Effector CD8-positive, alpha-beta T cell (primary cell): ENCODE measurements around the gene ARHGAP12.
"Not testable (repeated sequence)": the region's sequence is repeated elsewhere in the genome, so short reads cannot be mapped to it uniquely, and the experiment has no call there.

Experiments
- DNase-seq: peaks from one replicate; lab custom pipeline; 2025; lab: John Stamatoyannopoulos, UW
- total RNA-seq, 4 experiments: gene quantifications; one replicate each; lab custom pipeline; 2026; lab: John Stamatoyannopoulos, UW

The ARHGAP12 gene
- 57.4 to 77.9 (median 60.5) reads per million in 4 experiments for total RNA-seq

- peak; percentile 79 for DNase-seq
Measured at GRCh38 chr10:31928549-31929260, at the start of gene ARHGAP12. ARHGAP12 (minus strand) TSS chr10:31928831; CDS start chr10:31908855, 19,976 bp downstream.

- no peak for DNase-seq
Measured at GRCh38 chr10:31978156-31978483, 49.5 kb upstream of the ARHGAP12 start.

- no peak for DNase-seq
Measured at GRCh38 chr10:31977440-31978155, 49.0 kb upstream of the ARHGAP12 start.

- DNase-seq: no peak
Measured at GRCh38 chr10:31975157-31975765, 46.6 kb upstream of the ARHGAP12 start.

GRCh38 chr10:31974434-31975124 is 45.9 kb upstream of the ARHGAP12 start:
- DNase-seq: no peak

GRCh38 chr10:31972519-31973041 is 43.9 kb upstream of the ARHGAP12 start:
- no peak for DNase-seq

DNA sequence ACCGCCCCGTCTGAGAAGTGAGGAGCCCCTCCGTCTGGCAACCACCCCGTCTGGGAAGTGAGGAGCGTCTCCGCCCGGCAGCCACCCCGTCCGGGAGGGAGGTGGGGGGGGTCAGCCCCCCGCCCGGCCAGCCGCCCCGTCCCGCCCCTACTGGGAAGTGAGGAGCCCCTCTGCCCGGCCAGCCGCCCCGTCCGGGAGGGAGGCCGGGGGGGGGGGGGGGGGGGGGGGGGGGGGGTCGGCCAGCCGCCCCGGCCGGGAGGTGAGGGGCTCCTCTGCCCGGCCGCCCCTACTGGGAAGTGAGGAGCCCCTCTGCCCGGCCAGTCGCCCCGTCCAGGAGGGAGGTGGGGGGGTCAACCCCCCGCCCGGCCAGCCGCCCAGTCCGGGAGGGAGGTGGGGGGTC is 41.2 kb upstream of the ARHGAP12 start:
- not testable (repeated sequence) for DNase-seq

DNA sequence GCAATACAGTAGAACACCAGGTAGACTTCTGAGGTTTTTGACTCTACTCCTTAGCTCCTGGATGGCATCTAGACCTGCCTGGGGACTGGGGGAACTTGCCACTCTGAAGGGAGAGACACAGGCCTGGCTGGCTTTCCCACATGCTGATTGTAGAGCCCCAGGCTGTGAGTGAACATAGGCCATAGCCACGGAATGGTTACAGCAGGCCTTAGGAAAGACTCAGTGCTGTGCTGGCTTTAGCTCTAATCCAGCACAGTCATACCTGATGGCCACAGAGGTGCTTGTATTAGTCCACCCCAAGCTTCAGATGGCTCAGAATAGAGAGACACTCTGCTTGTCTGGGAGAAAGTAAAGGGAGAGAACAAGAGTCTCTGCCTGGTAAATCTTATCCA is 35.0 kb upstream of the ARHGAP12 start:
- DNase-seq: no peak

DNA sequence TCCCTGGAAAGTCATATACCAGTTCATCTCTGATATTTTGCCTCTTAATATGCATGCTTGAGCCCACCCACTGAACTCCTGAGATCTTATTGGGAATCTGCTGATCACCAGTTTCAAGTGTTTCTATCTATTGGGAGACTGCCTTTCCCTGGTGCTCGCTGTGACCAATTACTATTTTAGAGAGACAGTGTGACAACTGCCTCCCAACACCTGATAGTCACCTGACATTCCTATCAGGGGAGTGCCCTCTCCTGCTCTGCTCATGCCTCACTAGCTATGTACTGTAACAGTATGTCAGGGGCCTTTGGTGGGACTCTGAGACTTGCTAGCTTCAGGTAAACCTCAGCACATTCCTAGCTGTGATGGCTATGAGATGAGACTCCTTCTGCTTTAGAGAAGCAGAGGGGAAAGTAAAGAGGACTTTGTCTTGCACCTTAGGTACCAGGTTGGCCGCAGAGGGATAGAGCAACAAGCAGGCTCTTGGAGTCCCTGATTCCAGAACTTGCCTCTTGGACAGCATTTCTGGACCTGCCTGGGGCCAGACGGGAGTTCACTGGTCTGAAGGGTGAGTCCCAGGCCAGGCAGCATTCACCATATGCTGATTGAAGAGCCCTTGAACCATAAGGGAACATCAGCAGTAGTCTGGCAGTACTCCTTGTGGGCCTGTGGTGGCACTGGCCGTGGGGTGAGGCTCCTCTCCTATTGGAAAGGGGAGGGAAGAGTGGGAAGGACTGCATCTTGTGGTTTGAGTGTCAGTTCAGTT is 34.4 kb upstream of the ARHGAP12 start:
- no peak for DNase-seq

DNA sequence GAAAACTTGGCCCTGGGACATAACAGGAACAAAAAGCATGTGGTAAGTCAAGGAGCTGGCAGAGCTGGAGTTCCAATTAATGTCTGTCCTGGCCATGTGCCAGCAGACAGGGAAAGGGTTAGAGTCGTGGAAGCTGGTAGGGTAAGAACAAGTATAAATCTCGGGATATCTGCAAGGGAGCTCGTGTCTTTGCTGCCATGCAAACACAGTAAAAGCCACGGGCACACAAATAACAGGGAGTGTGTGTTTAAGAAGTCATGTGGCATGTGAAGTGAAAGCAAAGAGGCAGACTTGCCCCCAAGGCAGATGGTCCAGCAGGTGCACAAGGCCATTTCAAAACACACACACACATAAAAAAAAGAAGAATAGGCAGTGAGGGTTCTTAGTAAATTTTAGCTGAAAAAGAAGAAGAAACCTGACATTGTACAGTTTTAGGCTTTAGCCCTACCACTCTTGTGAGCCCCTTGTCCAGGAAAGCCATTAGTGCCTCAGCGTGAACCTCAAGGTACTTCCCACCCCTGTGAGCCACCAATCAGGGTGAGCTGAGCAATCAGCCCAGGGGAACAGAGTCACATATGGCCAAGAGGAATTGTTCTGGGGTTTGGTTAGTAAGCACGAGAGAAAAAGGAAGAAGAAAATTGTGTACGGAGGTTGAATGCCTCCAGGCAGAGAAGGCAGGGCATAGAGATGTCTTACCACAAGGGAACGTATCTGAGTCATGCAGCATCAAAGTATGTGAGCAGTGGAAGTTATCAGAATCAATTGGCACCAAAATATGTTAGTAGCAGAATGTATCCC is 32.8 kb upstream of the ARHGAP12 start:
- no peak for DNase-seq

GRCh38 chr10:31959461-31960173 is 31.0 kb upstream of the ARHGAP12 start:
- no peak for DNase-seq

- DNase-seq: no peak
Measured at GRCh38 chr10:31958856-31959255, 30.2 kb upstream of the ARHGAP12 start.

- DNase-seq: no peak
Measured at GRCh38 chr10:31956200-31956946, 27.7 kb upstream of the ARHGAP12 start.

- DNase-seq: no peak
Measured at GRCh38 chr10:31954410-31955191, 26.0 kb upstream of the ARHGAP12 start.

- DNase-seq: no peak
Measured at GRCh38 chr10:31953480-31953879, 24.8 kb upstream of the ARHGAP12 start.

GRCh38 chr10:31953080-31953479 is 24.4 kb upstream of the ARHGAP12 start:
- no peak for DNase-seq

DNA sequence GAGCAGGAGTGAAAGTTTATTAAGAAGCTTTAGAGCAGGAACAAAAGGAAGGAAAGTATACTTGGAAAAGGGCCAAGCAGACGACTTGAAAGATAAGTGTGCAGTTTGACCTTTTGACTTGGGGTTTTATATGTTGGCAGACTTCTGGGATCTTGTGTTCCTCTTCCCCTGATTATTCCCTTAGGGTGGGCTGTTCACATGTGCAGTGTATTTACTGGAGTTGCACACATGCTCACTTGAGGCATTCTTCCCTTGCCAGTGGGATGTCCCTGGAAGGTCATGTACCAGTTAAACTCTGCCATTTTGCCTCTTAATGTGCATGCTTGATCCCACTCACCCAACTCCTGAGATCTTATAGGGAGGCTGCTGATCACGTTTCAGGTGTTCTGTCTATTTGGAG is 23.4 kb upstream of the ARHGAP12 start:
- no peak for DNase-seq

DNA sequence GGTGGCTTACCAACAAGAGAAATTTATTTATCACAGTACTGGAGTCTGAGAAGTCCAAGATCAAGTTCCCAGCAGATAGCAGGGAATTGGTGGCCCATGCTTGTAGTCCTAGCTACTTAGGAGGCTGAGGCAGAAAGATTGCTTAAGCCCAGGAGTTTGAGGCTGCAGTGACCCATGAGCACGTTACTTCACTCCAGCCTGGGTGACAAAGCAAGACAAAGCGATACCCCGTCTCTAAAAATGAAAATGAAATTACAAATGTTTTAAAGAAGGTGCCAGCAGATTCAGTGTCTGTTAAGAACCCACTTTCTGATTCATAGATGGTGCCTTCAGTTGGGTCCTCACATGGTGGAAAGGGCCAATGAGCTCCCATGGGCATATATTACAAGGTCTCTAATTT is 20.6 kb upstream of the ARHGAP12 start:
- DNase-seq: no peak
